Esophagus mucosa (tissue), 1 donor: Measurements from ENCODE around the gene HCK. TPM values are rescaled to one million over a fixed set of nuclear protein-coding genes. Genes with fewer than 3 reads are reported as not detected.
A peak's percentile ranks its signal among the peaks of the same experiment; 100 is the strongest.

ENCODE experiments used
- ATAC-seq: fragments of 200-7000 bp; cut with Tn5 transposase; one replicate; pipeline ENCODE4 v1.9.1; 2020
- total RNA-seq: library from RNA; stranded (reverse); gene quantifications from one replicate; pipeline ENCODE4 v1.2.4, GENCODE V29; 2023
- donor health status: DM: yes; HTN: yes; CAD: no.

The HCK gene
- total RNA-seq, result 2.9 TPM

DNA sequence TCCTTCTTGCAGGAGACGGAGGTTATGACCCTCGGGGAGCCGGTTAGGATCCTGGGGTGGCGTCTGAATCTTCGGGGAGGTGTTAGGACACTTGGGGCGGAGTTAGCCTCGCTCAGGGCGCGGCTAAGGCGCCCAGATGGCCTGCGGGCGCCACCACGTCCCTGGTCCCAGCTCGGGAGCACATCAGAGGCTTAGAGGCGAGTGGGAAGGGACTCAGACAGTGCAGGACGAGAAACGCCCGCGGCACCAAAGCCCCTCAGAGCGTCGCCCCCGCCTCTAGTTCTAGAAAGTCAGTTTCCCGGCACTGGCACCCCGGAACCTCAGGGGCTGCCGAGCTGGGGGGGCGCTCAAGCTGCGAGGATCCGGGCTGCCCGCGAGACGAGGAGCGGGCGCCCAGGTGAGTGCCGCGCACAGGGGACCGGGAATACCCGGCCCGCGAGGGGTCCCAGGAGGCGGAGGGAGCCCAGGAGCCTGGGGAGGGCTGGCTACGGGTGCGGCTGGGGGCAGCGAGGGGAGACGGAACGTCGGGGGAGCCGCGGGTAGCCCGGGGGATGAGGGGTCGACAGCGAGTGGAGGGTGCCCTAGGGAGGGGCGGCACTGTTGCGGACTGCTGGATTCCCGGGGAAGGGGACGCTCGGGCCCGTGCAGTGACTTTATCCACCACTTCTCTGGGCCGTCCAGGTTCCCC is at the start of gene HCK:
HCK (plus strand) TSS at position 153 of the 688 bp plus-strand sequence.
- ATAC-seq, result peak; percentile 71

DNA sequence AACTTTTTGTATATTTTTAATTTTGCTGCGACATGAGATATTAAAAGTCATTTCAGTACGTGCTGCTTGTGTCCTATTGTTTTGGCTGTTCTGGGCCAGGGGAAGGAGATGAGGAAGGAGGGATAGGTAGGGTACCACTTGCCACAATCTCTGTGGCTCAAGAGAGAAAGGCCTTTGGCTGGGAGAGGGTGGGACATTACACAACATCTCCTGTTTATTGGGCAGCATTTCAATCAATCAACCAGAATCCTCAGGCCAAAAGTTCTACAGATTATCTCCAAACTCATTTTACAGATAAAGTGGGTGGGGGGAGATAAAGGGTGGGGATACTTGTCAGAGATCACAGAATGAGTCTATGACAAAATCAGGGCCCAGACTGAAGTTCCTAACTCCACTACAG is 48.7 kb upstream of the HCK start:
- no peak for ATAC-seq

DNA sequence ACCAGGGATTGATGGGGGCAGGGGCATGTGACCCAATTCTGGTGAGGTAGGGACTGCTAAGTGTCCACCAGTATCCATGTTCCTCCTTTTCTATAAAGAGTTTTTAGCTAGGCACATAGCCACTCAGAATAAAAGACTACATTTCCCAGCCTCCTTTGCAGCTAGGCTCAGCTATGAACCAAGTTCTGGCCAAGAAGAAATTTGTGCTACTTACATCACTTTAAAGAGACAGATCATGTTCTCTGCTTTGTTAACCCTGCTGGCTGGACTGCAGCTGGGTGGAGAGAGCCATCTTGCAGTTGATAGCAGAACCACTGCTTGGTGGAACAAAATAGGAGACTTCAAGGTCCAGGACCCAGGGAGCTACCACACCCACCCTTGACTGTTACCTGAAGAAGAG is 47.1 kb upstream of the HCK start:
- no peak for ATAC-seq

DNA sequence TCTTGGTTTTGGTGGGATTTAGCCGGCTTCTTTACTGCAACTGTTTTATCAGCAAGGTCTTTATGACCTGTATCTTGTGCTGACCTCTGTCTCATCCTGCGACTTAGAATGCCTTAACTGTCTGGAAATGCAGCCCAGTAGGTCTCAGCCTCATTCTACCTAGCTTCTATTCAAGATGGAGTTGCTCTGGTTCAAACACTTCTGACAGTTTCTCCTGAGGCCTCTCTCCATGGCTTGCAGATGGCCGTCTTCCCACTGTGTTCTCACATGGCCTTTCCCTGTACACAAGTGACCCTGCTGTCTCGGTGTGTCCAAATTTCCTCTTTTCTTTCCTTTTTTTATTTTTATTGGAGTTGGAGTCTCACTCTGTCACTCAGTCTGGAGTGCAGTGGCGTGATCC is 46.0 kb upstream of the HCK start:
- no peak for ATAC-seq

DNA sequence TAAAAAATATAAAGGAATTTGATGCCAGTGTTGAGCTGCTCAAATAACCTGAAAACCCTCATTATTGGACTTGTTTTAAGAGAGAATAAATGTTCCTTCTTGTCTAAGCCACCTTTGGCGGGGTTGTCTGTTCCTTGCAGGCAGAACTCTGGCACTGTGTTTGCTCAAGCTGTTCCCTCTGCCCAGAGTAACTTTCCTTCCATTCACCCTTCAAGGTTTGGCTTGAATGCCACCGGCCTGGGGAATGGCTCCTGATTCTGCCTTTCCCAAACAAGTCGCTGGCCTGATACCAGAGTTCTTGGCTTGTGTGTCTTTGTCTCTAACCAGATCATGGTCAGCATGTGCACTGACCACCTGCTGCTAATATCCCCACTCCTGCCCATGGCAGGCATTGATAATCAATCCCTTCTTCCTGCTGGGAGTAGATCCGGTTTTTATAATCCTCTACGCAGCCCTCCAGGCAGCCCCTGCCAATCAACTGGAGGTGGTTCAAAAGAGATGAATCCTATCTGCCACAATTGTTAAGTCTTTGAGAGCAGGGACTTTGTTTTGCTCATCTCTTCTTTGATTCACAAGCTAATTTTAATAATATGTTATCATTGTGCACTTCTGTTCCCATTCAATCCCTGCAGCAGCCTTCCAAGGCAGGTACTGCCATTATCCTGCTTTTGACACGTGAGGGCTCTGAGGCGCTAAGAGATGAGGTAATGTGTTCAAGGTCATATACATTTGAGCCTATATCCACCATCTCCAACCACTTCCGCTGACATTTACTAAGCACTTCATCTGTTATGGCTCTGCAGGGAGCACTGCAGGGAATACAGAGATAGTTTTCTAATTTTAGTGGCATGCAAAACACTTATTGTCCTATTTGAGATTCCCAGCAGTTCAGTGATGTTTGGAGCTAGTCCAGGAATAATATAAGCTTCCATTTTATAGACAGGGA is 44.9 kb upstream of the HCK start:
- ATAC-seq, result no peak

DNA sequence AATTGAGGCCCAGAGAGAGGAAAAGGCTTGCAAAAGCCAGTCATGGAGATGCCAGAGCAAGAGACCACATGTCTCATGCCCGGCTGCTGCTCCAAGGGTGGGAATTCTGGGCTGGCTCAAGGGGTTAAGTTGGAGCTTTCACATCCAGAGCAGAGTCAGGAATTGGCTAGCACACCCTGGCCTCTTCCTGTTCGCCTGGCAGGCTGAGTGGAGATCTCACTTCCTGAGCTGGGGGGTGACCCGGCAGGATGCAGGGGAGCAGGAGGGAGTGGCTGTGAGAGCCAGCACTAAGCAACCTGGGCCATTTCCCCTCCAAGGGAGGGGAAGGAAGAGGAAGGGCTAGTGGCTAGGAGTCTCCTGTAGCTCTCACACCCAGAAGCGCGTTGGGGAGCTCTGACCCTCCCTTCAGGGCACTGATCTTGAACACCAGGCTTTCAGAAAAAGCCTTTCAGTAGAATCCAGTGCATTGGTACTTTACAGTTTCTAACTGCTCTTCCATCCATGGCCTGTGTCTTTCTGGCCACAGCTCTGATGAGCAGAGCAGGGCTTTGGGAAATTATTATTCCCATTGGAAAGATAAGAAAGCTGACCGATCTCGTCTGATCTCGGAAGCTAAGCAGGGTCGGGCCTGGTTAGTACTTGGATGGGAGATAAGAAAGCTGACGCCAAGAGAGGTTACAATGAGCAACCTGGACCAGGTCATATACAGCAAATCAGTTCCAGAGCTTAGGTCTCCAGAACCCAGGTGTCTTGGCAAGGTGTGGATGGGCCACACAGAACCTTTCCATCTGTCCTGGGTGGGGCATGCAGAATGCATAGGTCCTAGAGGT is 44.0 kb upstream of the HCK start:
- peak; percentile 65 for ATAC-seq

DNA sequence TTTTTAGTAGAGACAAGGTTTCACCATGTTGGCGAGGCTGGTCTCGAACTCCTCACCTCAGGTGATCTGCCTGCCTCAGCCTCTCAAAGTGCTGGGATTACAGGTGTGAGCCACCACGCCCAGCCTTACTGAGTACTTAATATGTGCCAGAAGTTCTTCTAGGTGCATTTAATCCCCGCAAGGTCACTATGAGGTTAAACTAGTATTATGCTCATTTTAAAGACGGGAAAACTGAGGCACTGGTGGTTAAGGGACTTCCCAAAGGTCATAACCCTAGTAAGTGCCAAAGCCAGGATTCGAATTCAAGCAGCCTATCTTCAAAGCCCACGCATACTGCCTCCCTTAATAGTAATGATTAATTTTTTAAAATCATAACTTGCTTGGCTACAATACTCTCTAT is 42.5 kb upstream of the HCK start:
- no peak for ATAC-seq

DNA sequence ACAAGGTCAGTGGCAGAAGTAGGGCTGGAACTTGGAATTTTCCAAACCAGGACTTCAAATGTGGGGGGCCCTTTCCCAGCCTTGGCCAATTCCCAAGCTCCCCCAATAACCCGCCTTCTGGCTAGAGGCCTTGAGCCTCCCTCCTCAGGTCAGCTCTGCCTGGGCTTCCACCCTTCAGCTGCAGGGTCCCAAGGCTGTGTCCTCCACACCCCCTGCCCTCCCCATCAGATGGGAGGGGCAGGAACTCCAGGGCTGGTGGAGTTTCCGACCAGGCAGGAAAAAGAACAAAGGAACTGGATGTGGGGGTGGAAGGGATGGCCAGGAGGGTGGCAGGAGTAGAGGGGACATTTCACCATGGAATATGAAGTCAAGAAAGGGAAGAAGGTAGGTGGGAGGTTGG is 41.9 kb upstream of the HCK start, which contains the start of gene CCM2L:
CCM2L (plus strand) TSS at position 338 of the 400 bp plus-strand sequence; CDS start at position 355, 17 bp downstream.
- ATAC-seq, result peak; percentile 35

DNA sequence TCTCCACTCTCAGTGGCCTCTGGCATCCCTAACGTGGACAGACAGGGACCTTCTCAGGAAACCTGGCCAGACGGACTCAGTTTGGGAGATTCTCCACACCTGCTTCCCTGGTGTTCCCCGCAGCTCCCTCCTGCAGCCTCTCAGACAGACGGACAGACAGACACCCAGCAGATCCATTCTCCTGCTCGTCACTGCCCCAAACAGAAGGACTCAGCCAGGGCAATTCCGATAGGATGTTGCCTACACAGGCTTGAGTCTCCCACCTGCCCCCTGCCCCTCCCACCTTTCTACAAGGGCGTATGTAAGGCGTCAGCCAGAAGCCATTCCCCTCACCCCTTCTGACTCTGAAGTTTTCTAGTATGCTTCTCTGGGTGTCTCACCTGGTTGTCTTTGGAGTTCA is 41.4 kb upstream of the HCK start:
- ATAC-seq, result no peak

DNA sequence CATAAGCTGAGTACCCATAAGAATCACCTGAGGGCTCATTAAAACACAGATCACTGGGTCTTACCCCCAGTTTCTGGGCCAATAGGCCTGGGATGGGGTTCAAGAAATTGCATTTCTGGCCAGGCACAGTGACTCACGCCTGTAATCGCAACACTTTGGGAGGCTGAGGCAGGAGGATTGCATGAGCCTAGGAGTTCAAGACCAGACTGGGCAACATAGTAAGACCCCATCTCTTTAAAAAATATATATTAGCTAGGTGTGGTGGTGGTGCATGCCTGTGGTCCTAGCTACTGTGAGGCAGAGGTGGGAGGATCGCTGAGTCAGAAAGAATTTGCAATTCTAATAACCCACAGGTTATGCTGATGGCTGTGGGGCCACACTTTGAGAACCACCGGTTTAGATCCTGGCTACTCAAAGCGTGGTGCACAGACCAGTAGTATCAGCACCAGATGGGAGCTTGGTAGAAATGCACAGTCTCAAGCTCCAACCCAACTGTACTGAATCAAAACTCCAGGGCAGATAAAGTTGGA is 39.8 kb upstream of the HCK start:
- ATAC-seq, result no peak

DNA sequence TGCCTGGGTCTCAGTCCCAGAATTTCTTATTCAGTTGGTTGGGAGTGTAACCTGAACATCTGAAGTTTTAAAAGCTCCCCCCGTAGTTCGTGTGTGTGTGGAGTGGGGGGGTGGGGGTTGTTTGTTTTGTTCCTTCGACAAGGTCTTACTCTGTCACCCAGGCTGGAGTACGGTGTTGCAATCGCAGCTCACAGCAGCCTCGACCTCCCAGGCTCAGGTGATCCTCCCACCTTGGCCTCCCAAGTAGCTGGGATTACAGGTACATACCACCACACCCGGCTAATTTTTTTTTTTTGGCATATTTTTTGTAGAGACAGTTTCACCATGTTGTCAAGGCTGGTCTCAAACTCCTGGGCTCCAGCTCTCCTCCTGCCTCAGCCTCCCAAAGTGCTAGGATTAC is 38.7 kb upstream of the HCK start:
- no peak for ATAC-seq

DNA sequence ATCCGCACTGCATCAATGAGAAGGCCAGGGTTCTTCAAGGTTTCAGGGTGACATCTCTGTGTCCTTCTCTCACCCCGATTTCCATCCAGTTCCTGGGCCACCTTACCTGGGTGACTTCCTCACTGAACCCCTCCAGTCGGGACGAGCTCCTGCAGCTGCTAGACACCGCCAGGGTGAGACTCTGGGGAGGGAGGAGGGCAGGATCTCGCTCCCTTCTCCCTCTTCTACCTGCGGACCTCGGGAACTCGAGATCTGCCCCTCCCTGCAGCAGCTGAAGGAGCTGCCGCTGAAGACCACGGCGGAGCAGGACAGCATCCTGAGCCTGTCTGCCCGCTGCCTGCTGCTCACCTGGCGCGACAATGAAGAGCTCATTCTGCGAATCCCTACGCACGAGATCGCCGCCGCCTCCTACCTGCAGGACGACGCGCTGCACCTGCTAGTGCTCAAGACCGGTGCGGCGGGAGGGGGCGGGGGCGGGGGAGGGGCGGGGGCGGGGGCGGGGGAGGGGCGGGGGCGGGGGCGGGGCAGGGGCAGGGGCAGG is 34.3 kb upstream of the HCK start:
- peak; percentile 56 for ATAC-seq

DNA sequence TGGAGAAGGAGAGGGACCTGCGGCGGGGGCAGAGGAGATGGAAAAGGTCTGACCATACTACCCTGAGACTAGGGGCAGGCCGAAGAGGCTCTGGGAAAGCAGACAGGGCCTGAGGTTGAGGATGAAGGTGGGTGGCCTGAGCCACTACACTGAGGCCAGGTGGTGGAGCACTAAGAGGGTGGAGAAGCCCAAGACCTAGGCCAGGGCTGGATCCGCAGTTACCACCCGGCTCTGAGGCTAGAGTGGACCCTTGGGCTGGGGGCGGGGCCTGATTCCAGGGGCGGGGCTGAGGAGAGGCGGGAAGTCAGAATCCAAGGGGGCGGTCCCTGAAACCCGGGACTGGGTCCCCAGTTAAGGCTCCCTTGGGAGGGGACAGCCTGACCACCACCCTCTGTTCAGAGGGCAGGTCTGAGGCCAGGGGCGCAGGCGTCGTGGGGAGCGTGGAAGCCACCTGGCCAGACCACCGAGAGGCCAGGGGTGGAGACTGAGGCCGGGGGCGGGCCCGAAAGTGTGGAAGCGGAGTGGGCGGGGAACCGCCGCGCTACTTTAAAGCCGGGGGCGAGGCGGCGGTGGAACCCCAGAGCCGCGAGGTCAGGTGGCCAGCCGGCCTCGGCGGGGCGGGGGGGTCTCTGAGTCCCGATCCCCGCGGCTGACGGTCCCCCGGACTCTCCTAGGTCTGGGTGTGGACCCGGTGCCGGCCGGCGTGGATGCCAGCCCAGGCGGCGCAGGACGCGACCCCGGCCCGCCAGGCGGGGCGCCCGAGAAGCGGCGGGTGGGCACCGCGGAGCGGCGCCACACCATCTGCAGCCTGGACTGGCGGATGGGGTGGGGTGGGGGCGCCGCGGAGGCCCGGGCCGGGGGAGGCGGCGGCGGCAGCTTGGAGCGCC is 33.5 kb upstream of the HCK start:
- peak; percentile 68 for ATAC-seq

DNA sequence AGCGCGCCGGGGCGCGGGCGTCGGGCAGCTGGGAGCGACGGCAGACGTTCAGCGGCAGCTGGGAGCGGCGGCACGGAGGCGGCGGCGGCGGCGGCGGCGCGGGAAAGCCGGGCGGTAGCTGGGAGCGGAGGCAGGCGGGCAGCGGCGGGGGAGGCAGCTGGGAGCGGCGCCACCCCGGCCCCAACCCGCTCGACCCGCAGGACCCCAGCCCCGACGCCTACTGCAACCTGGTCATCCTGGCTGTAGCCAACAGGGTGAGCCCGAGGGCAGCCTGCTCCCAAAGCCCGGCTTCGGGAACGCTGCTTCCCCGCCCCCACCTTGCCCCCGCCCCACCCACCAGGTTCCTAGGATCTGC is 32.9 kb upstream of the HCK start:
- no peak for ATAC-seq

DNA sequence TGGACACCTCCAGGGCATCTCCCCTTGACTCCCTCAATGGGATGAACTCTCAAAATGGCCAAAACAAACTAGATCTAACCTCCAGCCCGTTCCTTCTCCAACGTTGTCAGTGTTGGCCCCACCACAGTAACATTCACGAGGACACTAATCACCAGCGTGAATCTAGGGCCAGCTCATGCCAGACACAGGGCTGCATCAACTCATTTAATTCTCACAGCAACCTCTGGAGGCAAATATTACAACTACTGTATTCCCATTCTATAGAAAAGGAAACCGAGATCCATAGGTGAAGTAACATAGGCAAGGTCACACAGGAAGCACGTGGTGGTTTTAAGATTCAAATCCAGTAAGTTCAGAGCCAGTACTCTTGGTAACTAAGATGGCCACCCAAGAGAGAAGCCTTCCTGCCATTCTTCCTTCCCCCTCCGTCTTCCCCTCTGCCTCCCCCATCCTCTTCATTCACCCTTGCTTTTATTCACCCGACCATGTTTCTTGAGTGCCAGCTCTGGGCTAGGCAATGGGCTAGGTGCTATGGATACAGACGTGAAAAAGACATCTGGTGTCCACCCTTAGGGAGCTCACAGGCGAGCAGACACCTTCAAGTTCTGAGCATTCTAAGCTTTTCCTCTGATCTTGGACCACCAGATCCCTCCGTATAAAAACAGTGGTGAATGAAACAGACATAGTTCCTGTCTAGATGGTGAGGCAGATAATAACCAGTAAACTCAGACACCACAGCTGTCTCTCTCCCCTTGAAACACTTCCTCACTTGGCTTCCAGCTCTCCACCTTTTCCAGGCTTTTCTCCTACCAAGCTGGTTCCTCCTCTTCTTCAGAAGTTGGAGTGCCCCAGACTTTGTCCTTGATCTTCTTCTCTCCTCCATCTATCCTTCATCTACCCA is 32.2 kb upstream of the HCK start:
- ATAC-seq, result no peak

DNA sequence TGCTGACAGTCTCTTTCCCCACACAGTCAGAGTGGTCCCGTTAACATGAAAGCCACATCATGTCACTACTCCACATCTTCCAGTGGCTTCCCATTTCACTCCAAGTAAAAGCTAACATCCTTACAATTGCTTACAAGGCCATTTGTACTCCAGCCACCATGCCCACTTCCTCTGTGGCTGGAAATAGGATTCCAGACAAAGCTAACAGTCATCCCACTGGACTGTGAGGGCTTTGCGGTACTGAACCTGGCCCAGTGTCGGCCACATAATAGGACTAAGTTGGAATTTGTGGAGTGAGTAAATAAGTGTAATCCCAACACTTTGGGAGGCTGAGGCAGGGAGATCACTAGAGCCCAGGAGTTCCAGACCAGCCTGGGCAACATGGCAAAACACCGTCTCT is 31.0 kb upstream of the HCK start:
- ATAC-seq, result no peak

DNA sequence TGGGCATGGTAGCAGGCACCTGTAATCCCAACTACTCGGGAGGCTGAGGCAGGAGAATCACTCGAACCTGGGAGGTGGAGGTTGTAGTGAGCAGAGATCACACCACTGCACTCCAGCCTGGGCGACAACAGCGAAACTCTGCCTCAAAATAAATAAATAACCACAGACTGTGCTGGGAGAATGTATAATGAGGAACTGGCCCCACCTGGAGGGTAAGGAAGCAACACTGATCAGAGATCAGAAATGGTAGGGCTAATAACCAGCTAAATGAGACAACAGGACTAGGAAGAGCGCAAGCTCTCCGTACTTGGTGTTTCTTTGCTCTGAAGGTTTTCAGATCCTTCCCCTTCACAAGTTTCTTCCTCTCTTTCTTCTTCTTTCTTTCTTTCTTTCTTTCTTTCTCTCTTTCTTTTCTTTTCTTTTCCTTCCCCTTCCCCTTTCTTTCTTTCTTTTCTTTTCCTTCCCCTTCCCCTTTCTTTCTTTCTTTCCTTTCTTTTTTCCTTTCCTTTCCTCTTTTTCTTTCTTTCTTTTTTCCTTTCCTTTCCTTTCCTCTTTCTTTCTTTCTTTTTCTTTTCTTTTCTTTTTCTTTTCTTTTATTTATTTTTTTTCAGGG is 27.3 kb upstream of the HCK start:
- no peak for ATAC-seq

DNA sequence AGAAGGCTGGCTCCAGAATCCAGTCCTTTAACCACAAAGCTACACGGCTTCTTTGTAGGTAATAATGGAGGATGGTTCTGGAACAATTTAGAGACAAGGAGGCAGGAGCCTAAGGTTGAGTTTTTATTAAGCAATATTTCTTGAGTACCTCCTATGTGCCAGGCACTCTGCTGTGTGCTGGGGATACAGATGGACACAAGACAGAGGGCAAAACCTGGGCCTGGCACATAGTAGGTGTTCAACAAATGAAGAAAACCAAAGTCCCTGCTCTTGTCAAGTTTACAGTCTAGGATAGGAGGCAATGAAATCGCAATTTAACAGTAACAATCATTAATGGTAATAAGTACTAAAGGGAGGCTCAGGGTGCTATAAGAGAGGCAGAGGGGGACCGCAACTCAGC is 24.4 kb upstream of the HCK start:
- no peak for ATAC-seq

DNA sequence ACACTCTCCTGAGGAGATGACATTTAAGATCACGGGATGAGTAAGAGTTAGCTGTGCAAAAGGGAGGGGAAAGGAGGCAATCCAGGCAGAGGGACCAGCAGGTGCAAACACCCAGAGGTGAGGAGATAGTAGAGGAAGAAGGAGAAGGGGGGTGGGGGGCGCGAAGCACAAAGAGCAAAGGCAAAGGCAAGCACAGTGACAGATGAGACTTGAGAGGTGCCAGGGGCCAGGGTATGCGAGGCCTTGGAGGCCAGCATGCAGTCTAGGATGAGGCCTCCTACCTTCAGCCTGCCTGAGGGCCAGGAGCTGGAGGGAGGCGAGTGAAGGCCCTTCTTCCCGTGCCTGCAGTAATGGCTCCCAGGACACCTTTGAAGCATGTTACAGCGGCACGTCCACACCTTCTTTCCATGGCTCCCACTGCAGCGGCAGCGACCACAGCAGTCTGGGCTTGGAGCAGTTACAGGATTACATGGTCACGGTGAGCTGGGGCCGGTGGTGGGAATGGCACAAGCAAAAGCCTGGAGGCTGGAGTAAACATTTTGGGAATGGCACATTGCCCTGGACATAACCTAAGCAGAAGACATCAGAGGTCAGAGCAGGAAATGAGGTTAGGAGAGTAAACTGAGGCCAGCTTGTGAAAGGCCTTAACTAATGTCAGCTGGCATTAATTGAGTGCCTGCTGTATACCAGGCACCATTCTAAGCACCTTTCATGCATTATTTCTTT is 23.2 kb upstream of the HCK start:
- no peak for ATAC-seq
